IMR-90 (cell line): Measurements from ENCODE around the gene CBX8. TPM values are rescaled to one million over a fixed set of nuclear protein-coding genes. Genes with fewer than 3 reads are reported as not detected.

Source experiments
- ATAC-seq: fragments of 200-7000 bp; cut with Tn5 transposase; 2 replicates; pipeline ENCODE4 v1.9.1; 2020; ENCODE audit warnings: low read depth, mild to moderate bottlenecking, moderate library complexity
- BruUV-seq: library from RNA; stranded (reverse); fragments of 400-500 nt; replicated peaks from 2 replicates; lab custom pipeline; 2021; lab: Mats Ljungman, UMichigan
- CTCF ChIA-PET: fragments of 300-600 bp; formaldehyde crosslinking; extraction: SDS; loops from one replicate; lab custom pipeline; 2021; ENCODE audit warnings: antibody characterized with exemption; lab: Yijun Ruan, JAX
- POLR2A ChIA-PET: fragments of 300-600 bp; sonication (Branson Sonifier 250); formaldehyde crosslinking; loops from one replicate; lab custom pipeline; 2022; ENCODE audit warnings: antibody characterized with exemption; ENCODE audit not compliant: unreplicated experiment; lab: Charles Lee
- DNase-seq: peaks from one replicate; pipeline ENCODE4 v3.0.0; 2013
- H2AFZ ChIP-seq: replicated peaks from 2 replicates; pipeline ENCODE3; 2013; ENCODE audit warnings: low read length, mild to moderate bottlenecking; ENCODE audit not compliant: poor library complexity
- H2AK5ac ChIP-seq: 2 replicates; pipeline ENCODE4 v1.6.1; 2013; ENCODE audit warnings: low read depth, low read length, inconsistent platforms
- H2AK9ac ChIP-seq: replicated peaks from 2 replicates; pipeline ENCODE3; 2013; ENCODE audit warnings: mild to moderate bottlenecking, low read depth, low read length, moderate library complexity; ENCODE audit not compliant: poor library complexity
- H2BK120ac ChIP-seq: 2 replicates; pipeline ENCODE4 v1.6.1; 2013; ENCODE audit warnings: low read depth, low read length, inconsistent platforms
- H2BK15ac ChIP-seq: 3 replicates; pipeline ENCODE4 v1.6.1; 2013; ENCODE audit warnings: low read depth, low read length, inconsistent platforms
- H2BK20ac ChIP-seq: 2 replicates; pipeline ENCODE4 v1.6.1; 2013; ENCODE audit warnings: low read depth, mild to moderate bottlenecking, inconsistent platforms, low read length, moderate library complexity
- H2BK5ac ChIP-seq: 2 replicates; pipeline ENCODE4 v1.6.1; 2013; ENCODE audit warnings: mild to moderate bottlenecking, low read depth, low read length, inconsistent platforms; ENCODE audit not compliant: poor library complexity, severe bottlenecking
- H3K14ac ChIP-seq: replicated peaks from 2 replicates; pipeline ENCODE4 v1.6.1; 2013; ENCODE audit warnings: low read depth, low read length, inconsistent platforms
- H3K18ac ChIP-seq: 2 replicates; pipeline ENCODE4 v1.6.1; 2013; ENCODE audit warnings: low read depth, low read length, control low read depth
- H3K23ac ChIP-seq: 2 replicates; pipeline ENCODE4 v1.6.1; 2013; ENCODE audit warnings: low read depth, low read length, inconsistent platforms
- H3K27ac ChIP-seq: 2 replicates; pipeline ENCODE4 v1.5.1; 2013; ENCODE audit warnings: mild to moderate bottlenecking, control low read depth, low read length; ENCODE audit not compliant: insufficient read depth
- H3K27me3 ChIP-seq: 2 replicates; pipeline ENCODE4 v1.6.1; 2013; ENCODE audit warnings: low read length; ENCODE audit not compliant: control insufficient read depth, insufficient read depth
- H3K36me3 ChIP-seq: 2 replicates; pipeline ENCODE4 v1.6.1; 2013; ENCODE audit warnings: low read length, mixed read lengths; ENCODE audit not compliant: control insufficient read depth, insufficient read depth
- H3K4ac ChIP-seq: 2 replicates; pipeline ENCODE4 v1.6.1; 2013; ENCODE audit warnings: low read depth, low read length, inconsistent platforms
- H3K4me1 ChIP-seq: 2 replicates; pipeline ENCODE4 v1.6.1; 2013; ENCODE audit warnings: low read length, mixed read lengths; ENCODE audit not compliant: control insufficient read depth, insufficient read depth
- H3K4me2 ChIP-seq: 2 replicates; pipeline ENCODE4 v1.6.1; 2013; ENCODE audit warnings: low read depth, mild to moderate bottlenecking, control low read depth, low read length, moderate library complexity
- H3K4me3 ChIP-seq: 2 replicates; pipeline ENCODE4 v1.5.1; 2013; ENCODE audit warnings: low read depth, mild to moderate bottlenecking, control low read depth, low read length, moderate library complexity; ENCODE audit not compliant: insufficient read depth
- H3K56ac ChIP-seq: 2 replicates; pipeline ENCODE4 v1.6.1; 2013; ENCODE audit warnings: low read length, inconsistent platforms; ENCODE audit not compliant: insufficient read depth; ENCODE audit errors: extremely low read depth
- H3K79me1 ChIP-seq, 2 experiments: 2 replicates each; pipeline ENCODE4 v1.6.1; 2013; ENCODE audit warnings: low read length in 2 of 2, inconsistent platforms in 1 of 2, low read depth in 1 of 2
- H3K9ac ChIP-seq: 2 replicates; pipeline ENCODE4 v1.6.1; 2013; ENCODE audit warnings: low read depth, low read length, control low read depth
- H3K9me1 ChIP-seq: 2 replicates; pipeline ENCODE4 v1.6.1; 2013; ENCODE audit warnings: low read length, inconsistent platforms; ENCODE audit not compliant: insufficient read depth
- H3K9me3 ChIP-seq: 2 replicates; pipeline ENCODE4 v1.6.1; 2013; ENCODE audit warnings: low read length; ENCODE audit not compliant: control insufficient read depth, insufficient read depth
- H4K20me1 ChIP-seq: 2 replicates; pipeline ENCODE4 v1.6.1; 2013; ENCODE audit warnings: low read length, inconsistent platforms; ENCODE audit not compliant: insufficient read depth
- H4K5ac ChIP-seq: 2 replicates; pipeline ENCODE4 v1.6.1; 2013; ENCODE audit warnings: mild to moderate bottlenecking, low read depth, low read length, control low read depth
- H4K8ac ChIP-seq, 2 experiments: 2 replicates each; pipeline ENCODE4 v1.6.1; 2013; ENCODE audit warnings: low read depth in 2 of 2, low read length in 2 of 2, control low read depth in 1 of 2, inconsistent platforms in 1 of 2
- H4K91ac ChIP-seq: 2 replicates; pipeline ENCODE4 v1.6.1; 2013; ENCODE audit warnings: low read depth, low read length, inconsistent platforms; ENCODE audit not compliant: insufficient read depth
- CEBPB ChIP-seq: IDR thresholded peaks from 2 replicates; pipeline ENCODE4 v1.6.1; 2012; ENCODE audit warnings: low read depth, low read length, improper control_type of control experiment
- CHD1 ChIP-seq: IDR thresholded peaks from 2 replicates; pipeline ENCODE4 v1.6.1; 2012; ENCODE audit warnings: low read depth, low read length, improper control_type of control experiment
- MAFK ChIP-seq: IDR thresholded peaks from 2 replicates; pipeline ENCODE4 v1.6.1; 2012; ENCODE audit warnings: low read depth, low read length, improper control_type of control experiment
- NFE2L2 ChIP-seq: fragments of 150-350 bp; IDR thresholded peaks from 2 replicates; pipeline ENCODE4 v1.6.1; 2016; ENCODE audit warnings: low read depth, mild to moderate bottlenecking, low read length
- RCOR1 ChIP-seq: IDR thresholded peaks from 2 replicates; pipeline ENCODE4 v1.6.1; 2012; ENCODE audit warnings: mild to moderate bottlenecking, low read length, improper control_type of control experiment; ENCODE audit not compliant: insufficient replicate concordance
- RFX5 ChIP-seq: IDR thresholded peaks from 2 replicates; pipeline ENCODE4 v1.8.0; 2012; ENCODE audit warnings: low read depth, mild to moderate bottlenecking, low read length, moderate library complexity
- WGBS, 2 experiments: methylation state at CpG; one replicate each; pipeline versions ENCODE4 v1.1.5 to v1.1.7; 2013; ENCODE audit warnings: missing lambda C conversion rate in 2 of 2; ENCODE audit not compliant: insufficient read length in 1 of 2; ENCODE audit errors: extremely low coverage in 2 of 2; 5-methylcytosine and 5-hydroxymethylcytosine counted together
- dilution Hi-C: fragments of 300-500 bp; cut with HindIII; formaldehyde crosslinking; loops from one replicate; pipeline ENCODE4 v1.14.3; 2018; ENCODE audit warnings: low sequenced_read_pairs; ENCODE audit not compliant: unreplicated experiment
- in situ Hi-C: fragments of 300-500 bp; cut with MboI; formaldehyde crosslinking; loops from 3 replicates; pipeline ENCODE4 v1.14.3; 2019; ENCODE audit warnings: low sequenced_read_pairs, inconsistent platforms, mixed read lengths
- intact Hi-C: fragments of 100-400 bp; cut with micrococcal nuclease; formaldehyde crosslinking; loops from 2 replicates; pipeline ENCODE4 v1.10.0; 2022
- polyA plus RNA-seq, 3 experiments: library from polyadenylated mRNA; depleted of rRNA; stranded (reverse); fragments of >200 nt; gene quantifications; 2 replicates each; pipeline ENCODE4 v1.2.3, GENCODE V29; 2012; ENCODE audit warnings: low replicate concordance in 1 of 3
- total RNA-seq: library from RNA; depleted of rRNA; stranded (reverse); fragments of >200 nt; gene quantifications from 2 replicates; pipeline ENCODE4 v1.2.3, GENCODE V29; 2012

CBX8 gene
- total and polyA plus RNA-seq, 2 of the 4 experiments (the other 2 are of a cell fraction) = 3.2 to 5.4 TPM

DNA sequence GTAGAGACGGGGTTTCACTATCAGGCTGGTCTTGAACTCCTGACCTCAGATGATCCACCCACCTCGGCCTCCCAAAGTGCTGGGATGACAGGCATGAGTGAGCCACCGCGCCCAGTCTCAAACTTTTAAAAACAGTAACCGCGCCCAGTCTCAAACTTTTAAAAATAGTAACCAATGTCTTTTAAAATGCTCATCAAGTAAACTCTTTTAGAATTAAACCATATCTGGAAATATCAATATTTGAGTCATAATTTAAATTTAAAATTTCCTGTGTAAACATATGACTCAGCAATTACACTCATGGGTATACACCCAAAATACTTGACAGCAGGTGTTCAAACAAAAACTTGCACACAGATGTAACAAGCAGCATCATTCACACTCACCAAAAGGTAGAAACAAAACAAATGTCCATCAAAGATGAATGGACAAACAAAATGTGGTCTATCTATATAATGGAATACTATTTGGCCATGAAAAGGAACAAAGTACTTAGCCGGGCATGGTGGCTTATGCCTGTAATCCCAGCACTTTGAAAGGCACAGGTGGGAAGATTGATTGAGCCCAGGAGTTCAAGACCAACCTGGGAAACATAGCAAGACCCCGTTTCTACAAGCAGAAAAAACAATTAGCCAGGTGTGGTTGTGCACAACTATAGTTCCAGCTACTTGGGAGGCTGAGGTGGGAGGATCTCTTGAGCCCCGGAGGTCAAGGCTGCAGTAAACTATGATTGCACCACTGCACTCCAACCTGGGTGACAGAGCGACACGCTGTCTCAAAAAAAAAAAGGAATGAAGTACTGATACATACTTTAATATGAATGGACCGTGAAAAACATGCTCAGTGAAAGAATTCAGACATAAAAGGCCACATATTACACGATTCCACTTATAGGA lies 46.0 kb downstream of the CBX8 start:
- H3K79me1 ChIP-seq = no peaks in the 10 kb centered on the region
- no peaks in the 10 kb centered on the region for H3K9me3 ChIP-seq
- no peak overlapping the region for H2AFZ ChIP-seq
- no peak overlapping the region for H2BK120ac ChIP-seq
- H2BK5ac ChIP-seq = no peak overlapping the region
- peaks cover 3% of the 10 kb centered on the region; the same call in 1 of the 2 replicates for H3K4me1 ChIP-seq
- no peak overlapping the region for H3K18ac ChIP-seq
- H3K14ac ChIP-seq = no peak overlapping the region
- H3K27ac ChIP-seq = no peak overlapping the region
- H3K56ac ChIP-seq = no peak overlapping the region
- H3K36me3 ChIP-seq = no peaks in the 10 kb centered on the region
- peaks cover 49% of the 10 kb centered on the region for H3K27me3 ChIP-seq
- dilution Hi-C loops (no loop called here), in situ Hi-C loops (loop anchor here (10.0 kb wide), 1 partner anchor 164 kb away; no protein-coding TSS in a partner anchor), intact Hi-C loops (no loop called here)
- H3K9me1 ChIP-seq = no peaks in the 10 kb centered on the region
- no peak overlapping the region for H3K4me2 ChIP-seq
- 67% methylated on average over 1 of the region's 13 CpGs; no CpG with 5 or more reads in 1 of the 2 experiments for WGBS, 2 experiments
- DNase-seq (no peak), ATAC-seq (no peak)
- H2AK9ac ChIP-seq = no peak overlapping the region
- no peaks in the 10 kb centered on the region for H4K20me1 ChIP-seq
- no peak for TF ChIP-seq CHD1
- TF ChIP-seq MAFK = peak; percentile 70
- no peak for TF ChIP-seq RCOR1
- no peak for TF ChIP-seq RFX5
- no peak for TF ChIP-seq CEBPB
- peak; percentile 62 for TF ChIP-seq NFE2L2
- ChIA-PET POLR2A (no interaction called here), CTCF (no interaction called here)
- no peak overlapping the region for H2AK5ac ChIP-seq
- no peak overlapping the region for H4K5ac ChIP-seq
- no peak overlapping the region for H4K8ac ChIP-seq
- no peak overlapping the region for H2BK15ac ChIP-seq
- no peak overlapping the region for H2BK20ac ChIP-seq
- H3K9ac ChIP-seq = no peak overlapping the region
- no peak overlapping the region for H4K91ac ChIP-seq
- BruUV-seq = no TSS peak
- H3K4ac ChIP-seq = no peak overlapping the region
- H3K23ac ChIP-seq = no peak overlapping the region
- H3K4me3 ChIP-seq = no peak overlapping the region
